Loucy (cell line): ENCODE measurements around the gene HS6ST1.

Experiments used
- EZH2phosphoT487 ChIP-seq: fragments of 200-600 bp; IDR thresholded peaks from 2 replicates; pipeline ENCODE4 v1.6.1; 2018; ENCODE audit warnings: antibody characterized with exemption, mild to moderate bottlenecking, moderate library complexity, borderline replicate concordance
- TF ChIP-seq, protein P1 (sequence below): fragments of 200-600 bp; sonication (generic); conservative IDR thresholded peaks from 2 replicates; pipeline ENCODE4 v1.5.1; 2014; ENCODE audit warnings: mild to moderate bottlenecking, antibody characterized with exemption, low read length

DNA sequence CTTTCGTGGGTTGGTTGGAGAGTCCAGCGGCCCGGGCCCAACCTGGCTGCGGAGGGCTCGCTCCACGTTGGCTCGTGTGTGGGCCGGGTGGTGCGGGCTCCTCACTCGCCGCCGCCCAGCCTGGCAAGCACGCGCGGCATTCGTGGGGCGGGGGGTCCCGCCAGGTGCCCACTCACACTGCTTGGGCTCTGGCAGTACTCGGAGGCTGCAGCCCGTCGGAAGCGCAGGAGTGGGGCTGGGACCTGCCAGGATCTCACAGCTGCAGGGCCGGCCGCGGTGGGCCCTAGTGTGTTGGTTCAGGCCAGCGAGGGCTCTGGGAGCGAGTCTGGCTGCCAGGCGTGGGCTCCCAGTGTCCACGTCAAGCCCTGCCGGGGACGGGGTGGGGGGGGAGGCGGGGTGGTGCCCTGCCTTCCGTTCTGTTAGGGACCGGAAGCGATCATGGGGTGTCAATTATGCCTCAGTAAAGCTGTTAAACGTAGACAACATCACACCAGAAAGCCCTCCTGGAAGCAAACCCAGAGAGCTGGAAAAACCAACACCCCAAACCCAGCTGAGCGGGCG lies 1.0 kb upstream of the HS6ST1 start:
- TF ChIP-seq, protein P1, sequence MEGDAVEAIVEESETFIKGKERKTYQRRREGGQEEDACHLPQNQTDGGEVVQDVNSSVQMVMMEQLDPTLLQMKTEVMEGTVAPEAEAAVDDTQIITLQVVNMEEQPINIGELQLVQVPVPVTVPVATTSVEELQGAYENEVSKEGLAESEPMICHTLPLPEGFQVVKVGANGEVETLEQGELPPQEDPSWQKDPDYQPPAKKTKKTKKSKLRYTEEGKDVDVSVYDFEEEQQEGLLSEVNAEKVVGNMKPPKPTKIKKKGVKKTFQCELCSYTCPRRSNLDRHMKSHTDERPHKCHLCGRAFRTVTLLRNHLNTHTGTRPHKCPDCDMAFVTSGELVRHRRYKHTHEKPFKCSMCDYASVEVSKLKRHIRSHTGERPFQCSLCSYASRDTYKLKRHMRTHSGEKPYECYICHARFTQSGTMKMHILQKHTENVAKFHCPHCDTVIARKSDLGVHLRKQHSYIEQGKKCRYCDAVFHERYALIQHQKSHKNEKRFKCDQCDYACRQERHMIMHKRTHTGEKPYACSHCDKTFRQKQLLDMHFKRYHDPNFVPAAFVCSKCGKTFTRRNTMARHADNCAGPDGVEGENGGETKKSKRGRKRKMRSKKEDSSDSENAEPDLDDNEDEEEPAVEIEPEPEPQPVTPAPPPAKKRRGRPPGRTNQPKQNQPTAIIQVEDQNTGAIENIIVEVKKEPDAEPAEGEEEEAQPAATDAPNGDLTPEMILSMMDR, result no peak
- TF ChIP-seq EZH2phosphoT487, result no peak
